Fibroblast of skin of scalp (primary cell): Measurements from ENCODE around the gene RBM44.
"Not testable (repeated sequence)": the region's sequence is repeated elsewhere in the genome, so short reads cannot be mapped to it uniquely, and the experiment has no call there.

Experiments used
- DNase-seq: peaks from one replicate; pipeline ENCODE4 v3.0.0-alpha.2; 2013

Gene RBM44

GRCh38 chr2:237858294-237859081 lies 59.9 kb downstream of the RBM44 start:
- peak; percentile 79 for DNase-seq

GRCh38 chr2:237859082-237859433 lies 60.5 kb downstream of the RBM44 start:
- no peak for DNase-seq

GRCh38 chr2:237859533-237860272 lies 61.1 kb downstream of the RBM44 start, which contains the start of gene RAMP1:
TSS of gene RAMP1 (plus strand) at chr2:237859623. CDS start at chr2:237859676, 53 bp downstream.
- DNase-seq = no peak

- no peak for DNase-seq
These were observed 61.8 kb downstream of the RBM44 start for GRCh38 chr2:237860273-237860935.

- no peak for DNase-seq
These were observed 63.4 kb downstream of the RBM44 start for GRCh38 chr2:237861875-237862527.

GRCh38 chr2:237862528-237862895 lies 63.9 kb downstream of the RBM44 start:
- no peak for DNase-seq

- DNase-seq = no peak
These were observed 64.5 kb downstream of the RBM44 start for GRCh38 chr2:237863102-237863511.

GRCh38 chr2:237863689-237864443 lies 65.3 kb downstream of the RBM44 start:
- DNase-seq = no peak

GRCh38 chr2:237864444-237864931 lies 65.9 kb downstream of the RBM44 start:
- no peak for DNase-seq

GRCh38 chr2:237864940-237865622 lies 66.5 kb downstream of the RBM44 start:
- DNase-seq = peak; percentile 27

GRCh38 chr2:237865623-237866041 lies 67.1 kb downstream of the RBM44 start:
- DNase-seq = no peak

GRCh38 chr2:237866101-237866621 lies 67.6 kb downstream of the RBM44 start:
- DNase-seq = peak; percentile 54

GRCh38 chr2:237867465-237867864 lies 68.9 kb downstream of the RBM44 start:
- no peak for DNase-seq

- not testable (repeated sequence) for DNase-seq
These were observed 69.5 kb downstream of the RBM44 start for GRCh38 chr2:237868074-237868473.

- peak; percentile 22 for DNase-seq
These were observed 70.2 kb downstream of the RBM44 start for GRCh38 chr2:237868631-237869342.

GRCh38 chr2:237869343-237870102 lies 70.9 kb downstream of the RBM44 start:
- no peak for DNase-seq

- no peak for DNase-seq
These were observed 71.5 kb downstream of the RBM44 start for GRCh38 chr2:237870126-237870525.

GRCh38 chr2:237870754-237871651 lies 72.4 kb downstream of the RBM44 start:
- no peak for DNase-seq
